GM18951 (cell line): ENCODE results near the gene GPR158.
"Not testable (repeated sequence)": the region's sequence is repeated elsewhere in the genome, so short reads cannot be mapped to it uniquely, and the experiment has no call there.

ENCODE experiments used
- POLR2A ChIP-seq: IDR thresholded peaks from 4 replicates; pipeline ENCODE4 v1.6.1; 2011; ENCODE audit warnings: mild to moderate bottlenecking; ENCODE audit not compliant: insufficient read length, insufficient read depth; ENCODE audit errors: extremely low read depth
- in situ Hi-C: fragments of 300-500 bp; cut with MboI; formaldehyde crosslinking; loops from one replicate; pipeline ENCODE4 v1.12.0; 2022; ENCODE audit warnings: low sequenced_read_pairs, mixed read lengths, inconsistent platforms; ENCODE audit not compliant: unreplicated experiment

The GPR158 gene

GRCh38 chr10:25339966-25340365, 165.2 kb downstream of the GPR158 start:
- in situ Hi-C loops = no loop called here
- no peak for TF ChIP-seq POLR2A

GRCh38 chr10:25349520-25349919, 174.7 kb downstream of the GPR158 start:
- TF ChIP-seq POLR2A = no peak
- in situ Hi-C loops = no loop called here

- in situ Hi-C loops = no loop called here
Measured at GRCh38 chr10:25356609-25357008, 181.8 kb downstream of the GPR158 start.

GRCh38 chr10:25357269-25357668, 182.5 kb downstream of the GPR158 start:
- in situ Hi-C loops = no loop called here
- no peak for TF ChIP-seq POLR2A

More at GRCh38 chr10:25356609-25357008, 181.8 kb downstream of the GPR158 start:
- no peak for TF ChIP-seq POLR2A

- TF ChIP-seq POLR2A = no peak
- in situ Hi-C loops = no loop called here
Measured at GRCh38 chr10:25382029-25382810, 207.4 kb downstream of the GPR158 start.

- in situ Hi-C loops = not testable (repeated sequence)
Measured at GRCh38 chr10:25382901-25383300, 208.1 kb downstream of the GPR158 start.

- in situ Hi-C loops = no loop called here
- no peak for TF ChIP-seq POLR2A
Measured at GRCh38 chr10:25383686-25384085, 208.9 kb downstream of the GPR158 start.

GRCh38 chr10:25384618-25385017, 209.8 kb downstream of the GPR158 start:
- in situ Hi-C loops = no loop called here

GRCh38 chr10:25388188-25388861, 213.5 kb downstream of the GPR158 start:
- in situ Hi-C loops = no loop called here
- no peak for TF ChIP-seq POLR2A

More at GRCh38 chr10:25384618-25385017, 209.8 kb downstream of the GPR158 start:
- TF ChIP-seq POLR2A = no peak

GRCh38 chr10:25388862-25389206, 214.0 kb downstream of the GPR158 start:
- no peak for TF ChIP-seq POLR2A
- in situ Hi-C loops = no loop called here

GRCh38 chr10:25390733-25391132, 215.9 kb downstream of the GPR158 start:
- in situ Hi-C loops = no loop called here
- no peak for TF ChIP-seq POLR2A

GRCh38 chr10:25392132-25392531, 217.3 kb downstream of the GPR158 start:
- in situ Hi-C loops = no loop called here
- TF ChIP-seq POLR2A = no peak

GRCh38 chr10:25393621-25394020, 218.8 kb downstream of the GPR158 start:
- TF ChIP-seq POLR2A = no peak
- in situ Hi-C loops = no loop called here

GRCh38 chr10:25398680-25399079, 223.9 kb downstream of the GPR158 start:
- in situ Hi-C loops = no loop called here
- TF ChIP-seq POLR2A = no peak
